PC-3 (cell line): Measurements from ENCODE around the gene CBR3. TPM values are rescaled to one million over a fixed set of nuclear protein-coding genes. Genes with fewer than 3 reads are reported as not detected.
"Not testable (repeated sequence)": the region's sequence is repeated elsewhere in the genome, so short reads cannot be mapped to it uniquely, and the experiment has no call there.

Experiments
- ATAC-seq: fragments of 200-7000 bp; cut with Tn5 transposase; 2 replicates; pipeline ENCODE4 v1.9.1; 2020; ENCODE audit warnings: mild to moderate bottlenecking, moderate library complexity
- BruUV-seq: library from RNA; stranded (reverse); fragments of 400-500 nt; replicated peaks from 2 replicates; lab custom pipeline; 2021; lab: Mats Ljungman, UMichigan
- CTCF ChIA-PET: fragments of 300-600 bp; sonication (Branson Sonifier 250); formaldehyde crosslinking; loops from one replicate; lab custom pipeline; 2022; ENCODE audit warnings: antibody characterized with exemption; lab: Charles Lee
- POLR2A ChIA-PET: fragments of 300-600 bp; sonication (Branson Sonifier 250); formaldehyde crosslinking; loops from one replicate; lab custom pipeline; 2022; ENCODE audit warnings: antibody characterized with exemption; ENCODE audit not compliant: unreplicated experiment; lab: Charles Lee
- DNase-seq: peaks from one replicate; pipeline ENCODE4 v3.0.0-alpha.2; 2015
- H2AFZ ChIP-seq: fragments of 300-600 bp; sonication (generic); 2 replicates; pipeline ENCODE4 v1.6.0; 2016; ENCODE audit warnings: antibody characterized with exemption, low read length
- H3F3A ChIP-seq: fragments of 300-600 bp; sonication (generic); one replicate; pipeline ENCODE4 v1.6.0; 2017; ENCODE audit warnings: antibody characterized with exemption, low read length, control low read depth, mild to moderate bottlenecking; ENCODE audit not compliant: unreplicated experiment
- H3K27ac ChIP-seq: fragments of 300-600 bp; sonication (generic); 2 replicates; pipeline ENCODE4 v1.5.1; 2016; ENCODE audit warnings: mild to moderate bottlenecking, low read length
- H3K27me3 ChIP-seq: fragments of 300-600 bp; sonication (generic); 2 replicates; pipeline ENCODE4 v1.6.1; 2016; ENCODE audit warnings: low read length, mixed read lengths
- H3K36me3 ChIP-seq: fragments of 300-600 bp; sonication (generic); 2 replicates; pipeline ENCODE4 v1.6.1; 2016; ENCODE audit warnings: low read depth, mixed run types, low read length, mixed read lengths
- H3K4me1 ChIP-seq: fragments of 300-600 bp; sonication (generic); 2 replicates; pipeline ENCODE4 v1.5.1; 2016; ENCODE audit warnings: low read length; ENCODE audit not compliant: insufficient read depth
- H3K4me2 ChIP-seq: fragments of 300-600 bp; sonication (generic); 2 replicates; pipeline ENCODE4 v1.6.0; 2016; ENCODE audit warnings: low read length
- H3K4me3 ChIP-seq: fragments of 300-600 bp; sonication (generic); 2 replicates; pipeline ENCODE4 v1.5.1; 2016; ENCODE audit warnings: mild to moderate bottlenecking, low read length, mixed read lengths
- H3K79me2 ChIP-seq: fragments of 300-600 bp; sonication (generic); 2 replicates; pipeline ENCODE4 v1.6.1; 2017; ENCODE audit warnings: low read length, mixed read lengths
- H3K9ac ChIP-seq: fragments of 300-600 bp; sonication (generic); 2 replicates; pipeline ENCODE4 v1.6.0; 2016; ENCODE audit warnings: mild to moderate bottlenecking, low read length
- H3K9me2 ChIP-seq: fragments of 300-600 bp; sonication (generic); replicated peaks from 2 replicates; pipeline ENCODE4 v1.6.1; 2016; ENCODE audit warnings: mixed run types, low read length, mixed read lengths
- H3K9me3 ChIP-seq: fragments of 300-600 bp; sonication (generic); 2 replicates; pipeline ENCODE4 v1.6.1; 2016; ENCODE audit warnings: low read length, mixed read lengths
- H4K20me1 ChIP-seq: fragments of 300-600 bp; sonication (generic); 2 replicates; pipeline ENCODE4 v1.6.1; 2016; ENCODE audit warnings: low read length, mixed read lengths
- CTCF ChIP-seq: fragments of 300-600 bp; sonication (generic); conservative IDR thresholded peaks from 2 replicates; pipeline ENCODE4 v1.5.1; 2017; ENCODE audit warnings: antibody characterized with exemption, low read depth, mild to moderate bottlenecking, low read length
- EZH2 ChIP-seq: fragments of 300-600 bp; sonication (generic); IDR thresholded peaks from one replicate; pipeline ENCODE4 v1.6.1; 2017; ENCODE audit warnings: antibody characterized with exemption, mild to moderate bottlenecking, low read length; ENCODE audit not compliant: unreplicated experiment
- EZH2phosphoT487 ChIP-seq: fragments of 300-600 bp; sonication (generic); IDR thresholded peaks from 2 replicates; pipeline ENCODE4 v1.6.1; 2018; ENCODE audit warnings: mild to moderate bottlenecking, antibody characterized with exemption, low read length, borderline replicate concordance
- intact Hi-C: fragments of 100-400 bp; cut with micrococcal nuclease; formaldehyde crosslinking; loops from 2 replicates; pipeline ENCODE4 v1.9.0; 2023
- total RNA-seq: library from RNA; depleted of rRNA; stranded (reverse); fragments of >200 nt; gene quantifications from 2 replicates; pipeline ENCODE4 v1.2.3, GENCODE V29; 2014

Gene CBR3
- total RNA-seq, 1 experiment from 2014 or later = 49.3 TPM

- Histone ChIP-seq H3K9me3 (no peaks in the 10 kb centered on the region), H3K36me3 (no peaks in the 10 kb centered on the region), H3K4me3 (no peak overlapping the region), H3K4me2 (no peak overlapping the region), H4K20me1 (no peaks in the 10 kb centered on the region), H2AFZ (no peak overlapping the region), H3K27me3 (no peaks in the 10 kb centered on the region), H3K9ac (no peak overlapping the region), H3F3A (no peaks in the 10 kb centered on the region), H3K27ac (no peak overlapping the region), H3K9me2 (no peaks in the 10 kb centered on the region), H3K4me1 (peaks cover 22% of the 10 kb centered on the region), H3K79me2 (peaks cover 22% of the 10 kb centered on the region)
- DNase-seq = no peak
- CTCF ChIA-PET = no interaction called here
- TF ChIP-seq EZH2 (no peak), EZH2phosphoT487 (no peak), CTCF (no peak)
- ATAC-seq = no peak
- BruUV-seq = no TSS peak
- intact Hi-C loops = no loop called here
- POLR2A ChIA-PET = no interaction called here
Measured at GRCh38 chr21:36132696-36133095, 2.2 kb upstream of the CBR3 start.

GRCh38 chr21:36135391-36136102 lies 668 bp downstream of the CBR3 start:
- DNase-seq (peak; percentile 90), ATAC-seq (peak; percentile 68)
- no peaks in the 10 kb centered on the region for H3K9me3 ChIP-seq
- no peaks in the 10 kb centered on the region for H3K9me2 ChIP-seq
- peak overlapping the region; percentile 92 for H3K4me3 ChIP-seq
- peak overlapping the region; percentile 92 for H3K4me2 ChIP-seq
- H3K27ac ChIP-seq = peak overlapping the region; percentile 90
- intact Hi-C loops = no loop called here
- TF ChIP-seq EZH2phosphoT487 (no peak), CTCF (no peak), EZH2 (no peak)
- peak overlapping the region; percentile 87 for H3K9ac ChIP-seq
- H4K20me1 ChIP-seq = no peaks in the 10 kb centered on the region
- no peaks in the 10 kb centered on the region for H3F3A ChIP-seq
- H3K4me1 ChIP-seq = peaks cover 21% of the 10 kb centered on the region
- H3K79me2 ChIP-seq = peaks cover 25% of the 10 kb centered on the region
- CTCF ChIA-PET = interaction anchor here (0.6 to 0.9 kb wide), 2 partner anchors 14 to 67 kb away, joined by 3 to 4 read pairs; no protein-coding TSS in a partner anchor
- POLR2A ChIA-PET = interaction anchor here (0.6 kb wide), 1 partner anchor 184 kb away, joined by 7 read pairs; the partner anchor contains the start of gene MORC3
- BruUV-seq = no TSS peak
- H2AFZ ChIP-seq = peak overlapping the region; percentile 69
- peaks cover 3% of the 10 kb centered on the region; the same call in 1 of the 2 replicates for H3K36me3 ChIP-seq
- H3K27me3 ChIP-seq = no peaks in the 10 kb centered on the region

GRCh38 chr21:36139791-36140190 lies 4.9 kb downstream of the CBR3 start:
- H2AFZ ChIP-seq, H3K27ac ChIP-seq, H3K27me3 ChIP-seq, ATAC-seq, CTCF ChIA-PET, H4K20me1 ChIP-seq, DNase-seq, H3K36me3 ChIP-seq, H3K9me2 ChIP-seq, POLR2A ChIA-PET, BruUV-seq, H3K9me3 ChIP-seq, H3K9ac ChIP-seq, H3K4me2 ChIP-seq, H3K4me3 ChIP-seq, H3F3A ChIP-seq: not testable (repeated sequence)
- intact Hi-C loops = loop anchor here (2.0 kb wide), 1 partner anchor 191 kb away; no protein-coding TSS in a partner anchor
- H3K79me2 ChIP-seq = peaks cover 28% of the 10 kb centered on the region
- H3K4me1 ChIP-seq = peaks cover 23% of the 10 kb centered on the region
